HepG2 (cell line): Measurements from ENCODE around the gene CCDC197. TPM values are rescaled to one million over a fixed set of nuclear protein-coding genes. Genes with fewer than 3 reads are reported as not detected.

Experiments used
- ATAC-seq: fragments of 200-7000 bp; cut with Tn5 transposase; 3 replicates; pipeline ENCODE4 v1.9.1; 2020; ENCODE audit warnings: mild to moderate bottlenecking, moderate library complexity
- BruUV-seq: library from RNA; stranded (reverse); fragments of 400-500 nt; replicated peaks from 2 replicates; lab custom pipeline; 2021; lab: Mats Ljungman, UMichigan
- CTCF ChIA-PET: fragments of 300-600 bp; formaldehyde crosslinking; extraction: SDS; loops from one replicate; lab custom pipeline; 2021; ENCODE audit warnings: low total read pairs, inconsistent platforms, low intra/inter-chr PET ratio; lab: Yijun Ruan, JAX
- POLR2A ChIA-PET: fragments of 350-600 bp; sonication (Branson Sonifier 250); formaldehyde crosslinking; loops from one replicate; lab custom pipeline; 2020; ENCODE audit warnings: antibody characterized with exemption, inconsistent platforms; lab: Yijun Ruan, JAX
- DNase-seq: peaks from one replicate; pipeline ENCODE4 v3.0.0-alpha.2; 2015; ENCODE audit warnings: low spot score
- FAIRE-seq: peaks from 3 replicates; lab custom pipeline; 2011; peaks lifted over from hg19 to GRCh38; lab: Jason Lieb, UNC
- H2AFZ ChIP-seq: one replicate; pipeline ENCODE4 v1.6.1; 2011; ENCODE audit warnings: low read length, inconsistent platforms
- H3K27ac ChIP-seq: fragments of 300-600 bp; 3 replicates; pipeline ENCODE4 v1.8.0; 2011; ENCODE audit warnings: mixed run types, mild to moderate bottlenecking, mixed read lengths, low read length, inconsistent platforms; ENCODE audit not compliant: insufficient read depth; ENCODE audit errors: extremely low read length
- H3K27me3 ChIP-seq, 2 experiments: fragments of 200-600 bp in 1 of 2; 2 replicates in 1 of 2; 3 replicates in 1 of 2; pipeline versions ENCODE4 v1.6.0 to v1.8.0; 2011; ENCODE audit warnings: low read length in 2 of 2, mild to moderate bottlenecking in 2 of 2, moderate library complexity in 2 of 2, inconsistent platforms in 1 of 2; ENCODE audit not compliant: insufficient read depth in 2 of 2, control insufficient read depth in 1 of 2
- H3K36me3 ChIP-seq, 2 experiments: fragments of 200-600 bp in 1 of 2; replicated peaks in 1 of 2; 2 replicates in 1 of 2; 3 replicates in 1 of 2; pipeline versions ENCODE4 v1.5.1 to v1.8.0; 2011; ENCODE audit warnings: low read length in 2 of 2, inconsistent platforms in 1 of 2; ENCODE audit not compliant: insufficient read depth in 2 of 2, control insufficient read depth in 1 of 2
- H3K4me1 ChIP-seq: 2 replicates; pipeline ENCODE4 v1.5.1; 2012; ENCODE audit warnings: low read length, inconsistent platforms; ENCODE audit not compliant: insufficient read depth
- H3K4me2 ChIP-seq: 2 replicates; pipeline ENCODE4 v1.6.0; 2011; ENCODE audit warnings: low read depth, low read length, inconsistent platforms
- H3K4me3 ChIP-seq, 3 experiments: fragments of 200-600 bp in 1 of 3; sonication (generic), shearing (Covaris generic) in 1 of 3; replicated peaks in 1 of 3; 2 replicates each; pipeline ENCODE4 v1.5.1; 2011 to 2016; ENCODE audit warnings: low read length in 3 of 3, inconsistent platforms in 2 of 3, low read depth in 2 of 3, mild to moderate bottlenecking in 2 of 3, control low read depth in 1 of 3, mixed read lengths in 1 of 3; ENCODE audit not compliant: insufficient read depth in 1 of 3
- H3K79me2 ChIP-seq: one replicate; pipeline ENCODE4 v1.6.1; 2011; ENCODE audit warnings: low read length, inconsistent platforms; ENCODE audit not compliant: insufficient read depth
- H3K9ac ChIP-seq: 2 replicates; pipeline ENCODE4 v1.6.0; 2011; ENCODE audit warnings: mild to moderate bottlenecking, low read depth, low read length, inconsistent platforms; ENCODE audit not compliant: insufficient read depth
- H3K9me3 ChIP-seq: 2 replicates; pipeline ENCODE4 v1.5.1; 2012; ENCODE audit warnings: mild to moderate bottlenecking, low read length
- H4K20me1 ChIP-seq: 2 replicates; pipeline ENCODE4 v1.6.0; 2011; ENCODE audit warnings: inconsistent platforms, mild to moderate bottlenecking, low read length, moderate library complexity; ENCODE audit not compliant: insufficient read depth
- HNRNPL ChIP-seq: fragments of 200-400 bp; formaldehyde crosslinking; IDR thresholded peaks from 2 replicates; pipeline ENCODE4 v1.6.1; 2017; ENCODE audit warnings: mild to moderate bottlenecking, low read depth, low read length
- NR2F6 ChIP-seq, 2 experiments: IDR thresholded peaks; 2 replicates each; pipeline ENCODE4 v1.6.1; 2016; ENCODE audit warnings: antibody characterized with exemption in 1 of 2, mild to moderate bottlenecking in 1 of 2
- SP140L ChIP-seq: sonication (generic); formaldehyde crosslinking; IDR thresholded peaks from 2 replicates; pipeline ENCODE4 v1.4.0; 2020; ENCODE audit warnings: missing genetic modification reagents, borderline replicate concordance
- ZFP62 ChIP-seq: sonication (generic); formaldehyde crosslinking; IDR thresholded peaks from 2 replicates; pipeline ENCODE4 v1.4.0; 2020; ENCODE audit warnings: missing genetic modification reagents
- ZNF230 ChIP-seq: sonication (generic); formaldehyde crosslinking; IDR thresholded peaks from 2 replicates; pipeline ENCODE4 v1.4.0; 2020; ENCODE audit warnings: mild to moderate bottlenecking, missing genetic modification reagents
- ZNF431 ChIP-seq: sonication (generic); formaldehyde crosslinking; IDR thresholded peaks from 2 replicates; pipeline ENCODE4 v1.9.0; 2022; ENCODE audit warnings: missing genetic modification reagents, low read depth, mild to moderate bottlenecking, borderline replicate concordance
- ZNF441 ChIP-seq: sonication (generic); formaldehyde crosslinking; IDR thresholded peaks from 2 replicates; pipeline ENCODE4 v1.7.0; 2021; ENCODE audit warnings: missing genetic modification reagents, borderline replicate concordance
- WGBS: methylation state at CpG from one replicate; pipeline ENCODE4 v1.1.6; 2017; ENCODE audit warnings: low lambda C conversion rate; 5-methylcytosine and 5-hydroxymethylcytosine counted together
- in situ Hi-C: cut with HindIII; loops from 2 replicates; pipeline ENCODE4 v1.10.0; 2017; ENCODE audit warnings: low pct_unique_long_range_greater_than_20kb; ENCODE audit not compliant: extremely low pct_ligation_motif_present
- intact Hi-C: fragments of 100-400 bp; cut with micrococcal nuclease; formaldehyde crosslinking; loops from one replicate; pipeline ENCODE4 v1.10.0; 2022; ENCODE audit not compliant: unreplicated experiment
- polyA plus RNA-seq, 8 experiments: library from polyadenylated mRNA; depleted of rRNA in 3 of 8; stranded (reverse) in 7 of 8; unstranded in 1 of 8; fragments of >200 nt; fragmentation: Illumina TruSeq in 4 of 8; extraction: Trizol in 4 of 8; gene quantifications; 2 replicates each; pipeline versions ENCODE4 v1.2.1 to v1.2.3, GENCODE V29; 2011 to 2016; ENCODE audit warnings: low read depth in 4 of 8, missing spikeins in 1 of 8, mixed read lengths in 1 of 8; ENCODE audit not compliant: insufficient read depth in 1 of 8
- total RNA-seq, 5 experiments: library from RNA; depleted of rRNA; stranded (reverse); fragments of >200 nt; fragmentation: Illumina TruSeq; extraction: Trizol; gene quantifications; 2 replicates each; pipeline ENCODE4 v1.2.3, GENCODE V29; 2016; ENCODE audit warnings: low read depth in 1 of 5
- TF ChIP-seq, protein P1 (sequence below), 2 experiments: sonication (generic) in 1 of 2; formaldehyde crosslinking in 1 of 2; IDR thresholded peaks; 2 replicates each; pipeline versions ENCODE4 v1.4.0 to v1.6.1; 2018 to 2020; ENCODE audit warnings: missing genetic modification reagents in 2 of 2, borderline replicate concordance in 1 of 2, low read depth in 1 of 2, mild to moderate bottlenecking in 1 of 2, missing biosample characterization in 1 of 2
- TF ChIP-seq, protein P2 (sequence below): sonication (generic); formaldehyde crosslinking; IDR thresholded peaks from 2 replicates; pipeline ENCODE4 v1.4.0; 2020; ENCODE audit warnings: low read depth, mild to moderate bottlenecking, missing genetic modification reagents
- TF ChIP-seq, protein P3 (sequence below): sonication (generic); formaldehyde crosslinking; IDR thresholded peaks from 2 replicates; pipeline ENCODE4 v1.4.0; 2020; ENCODE audit warnings: missing genetic modification reagents
- TF ChIP-seq, protein P4 (sequence below): sonication (generic); formaldehyde crosslinking; IDR thresholded peaks from 2 replicates; pipeline ENCODE4 v1.9.0; 2022; ENCODE audit warnings: low read depth, missing genetic modification reagents

The CCDC197 gene
- total and polyA plus RNA-seq, 2 of the 13 experiments (the other 11 are each of a cell fraction or from before 2014, with no cell fraction given), result 0.11 to 0.13 TPM

DNA sequence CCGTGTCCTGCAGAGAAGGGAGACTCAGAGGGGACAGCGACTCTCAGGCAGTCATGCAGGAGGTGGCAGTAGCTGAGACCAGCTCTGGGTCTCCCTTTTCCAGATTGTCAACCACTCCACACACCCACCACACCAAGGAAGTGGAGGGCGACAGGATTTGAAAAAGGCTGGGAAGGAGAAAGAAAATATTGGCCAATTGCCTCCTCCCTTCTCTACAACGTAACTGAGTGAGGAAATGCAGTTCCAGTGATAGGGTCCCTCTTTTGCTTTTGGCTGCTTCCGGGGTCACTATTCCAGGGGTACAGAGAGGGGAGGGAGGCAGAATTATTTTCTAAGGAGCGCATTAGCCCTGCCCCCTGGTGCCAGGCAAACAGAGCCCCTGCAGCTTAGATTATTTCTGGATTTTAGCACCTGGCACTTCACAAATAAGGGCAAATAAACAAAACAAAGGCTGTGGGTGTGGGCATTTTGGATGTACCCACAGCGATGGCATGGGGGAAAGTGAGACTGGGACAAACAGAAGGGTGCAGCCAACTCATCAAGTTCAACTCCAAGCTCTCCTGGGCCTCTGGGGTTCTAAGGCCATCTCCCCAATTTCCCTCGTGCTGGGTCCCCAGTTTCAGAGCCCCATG is 41.1 kb upstream of the CCDC197 start (continued):
- TF ChIP-seq, protein P1, sequence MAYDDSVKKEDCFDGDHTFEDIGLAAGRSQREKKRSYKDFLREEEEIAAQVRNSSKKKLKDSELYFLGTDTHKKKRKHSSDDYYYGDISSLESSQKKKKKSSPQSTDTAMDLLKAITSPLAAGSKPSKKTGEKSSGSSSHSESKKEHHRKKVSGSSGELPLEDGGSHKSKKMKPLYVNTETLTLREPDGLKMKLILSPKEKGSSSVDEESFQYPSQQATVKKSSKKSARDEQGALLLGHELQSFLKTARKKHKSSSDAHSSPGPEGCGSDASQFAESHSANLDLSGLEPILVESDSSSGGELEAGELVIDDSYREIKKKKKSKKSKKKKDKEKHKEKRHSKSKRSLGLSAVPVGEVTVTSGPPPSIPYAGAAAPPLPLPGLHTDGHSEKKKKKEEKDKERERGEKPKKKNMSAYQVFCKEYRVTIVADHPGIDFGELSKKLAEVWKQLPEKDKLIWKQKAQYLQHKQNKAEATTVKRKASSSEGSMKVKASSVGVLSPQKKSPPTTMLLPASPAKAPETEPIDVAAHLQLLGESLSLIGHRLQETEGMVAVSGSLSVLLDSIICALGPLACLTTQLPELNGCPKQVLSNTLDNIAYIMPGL (CRISPR knock-in tag; IDR thresholded peaks at IDR 0.05; ENCODE audit: borderline replicate concordance in 1 of 2, low read depth in 1 of 2), result no peak
- no peak for TF ChIP-seq ZNF230 (CRISPR knock-in tag)
- no peak for TF ChIP-seq ZNF431
- no peak for TF ChIP-seq ZFP62

DNA sequence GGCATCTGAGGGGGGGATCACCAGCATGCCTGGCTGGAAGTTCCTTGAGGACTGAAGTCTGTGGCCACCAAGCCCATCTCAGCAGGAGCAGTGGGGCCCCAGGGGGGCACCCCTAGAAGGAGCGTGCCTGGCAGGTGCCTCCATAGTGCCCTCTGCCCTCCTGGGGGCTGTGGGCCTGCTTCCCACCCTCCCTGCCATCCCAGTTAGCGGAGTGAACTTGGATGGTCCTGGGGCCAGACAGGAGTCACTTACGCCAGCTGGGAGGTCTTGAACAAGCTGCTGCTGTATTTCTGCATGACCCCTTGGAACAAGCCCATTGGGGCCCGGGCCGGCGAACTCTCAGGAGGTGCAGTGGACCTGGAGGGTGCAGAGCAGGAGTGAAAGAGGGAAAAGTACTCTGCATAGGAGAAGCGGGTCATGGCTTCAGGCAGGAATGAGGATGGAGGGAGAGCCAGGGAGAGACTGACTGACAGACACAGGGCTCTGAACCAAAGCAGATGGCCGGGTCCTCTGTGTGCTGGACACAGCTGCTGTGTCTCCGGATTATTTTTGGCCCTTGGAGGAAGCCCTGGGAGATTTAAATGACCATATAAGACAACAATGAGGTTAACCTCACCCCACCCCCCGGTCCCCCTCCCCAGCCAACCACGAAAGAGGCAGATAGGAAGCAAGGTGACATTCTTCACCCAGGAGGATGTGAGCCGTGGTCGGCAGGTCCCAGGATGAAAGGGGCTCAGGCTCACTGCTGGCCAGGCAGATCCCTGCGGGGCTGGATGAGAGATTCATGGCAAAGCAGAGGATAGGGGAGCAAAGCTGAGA is 40.4 kb upstream of the CCDC197 start:
- ChIA-PET POLR2A (interaction anchor here (1.2 to 2.4 kb wide), 4 partner anchors 9 to 17 kb away, joined by 5 to 11 read pairs (median 8); no protein-coding TSS in a partner anchor), CTCF (no interaction called here)
- H3K36me3 ChIP-seq, result no peaks in the 10 kb centered on the region
- H3K27me3 ChIP-seq, result no peaks in the 10 kb centered on the region
- no peaks in the 10 kb centered on the region for H3K9me3 ChIP-seq
- peak overlapping the region; percentile 81 for H3K4me2 ChIP-seq
- no TSS peak for BruUV-seq
- intact Hi-C loops (loop anchor here (10.0 kb wide), 1 partner anchor 178 kb away; no protein-coding TSS in a partner anchor), in situ Hi-C loops (no loop called here)
- H4K20me1 ChIP-seq, result no peaks in the 10 kb centered on the region
- TF ChIP-seq SP140L (CRISPR knock-in tag) (no peak), HNRNPL (peak; percentile 77; the same call in 1 of the 2 replicates), NR2F6 (IDR thresholded peaks at IDR 0.05) (0 out of 2 replicates have a peak, but pooled peaks have one; percentile 20), NR2F6 (CRISPR knock-in tag; IDR thresholded peaks at IDR 0.05) (no peak), ZNF441 (0 out of 2 replicates have a peak, but pooled peaks have one; percentile 29)
- TF ChIP-seq, protein P2, sequence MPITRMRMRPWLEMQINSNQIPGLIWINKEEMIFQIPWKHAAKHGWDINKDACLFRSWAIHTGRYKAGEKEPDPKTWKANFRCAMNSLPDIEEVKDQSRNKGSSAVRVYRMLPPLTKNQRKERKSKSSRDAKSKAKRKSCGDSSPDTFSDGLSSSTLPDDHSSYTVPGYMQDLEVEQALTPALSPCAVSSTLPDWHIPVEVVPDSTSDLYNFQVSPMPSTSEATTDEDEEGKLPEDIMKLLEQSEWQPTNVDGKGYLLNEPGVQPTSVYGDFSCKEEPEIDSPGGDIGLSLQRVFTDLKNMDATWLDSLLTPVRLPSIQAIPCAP (CRISPR knock-in tag), result no peak
- TF ChIP-seq, protein P3, sequence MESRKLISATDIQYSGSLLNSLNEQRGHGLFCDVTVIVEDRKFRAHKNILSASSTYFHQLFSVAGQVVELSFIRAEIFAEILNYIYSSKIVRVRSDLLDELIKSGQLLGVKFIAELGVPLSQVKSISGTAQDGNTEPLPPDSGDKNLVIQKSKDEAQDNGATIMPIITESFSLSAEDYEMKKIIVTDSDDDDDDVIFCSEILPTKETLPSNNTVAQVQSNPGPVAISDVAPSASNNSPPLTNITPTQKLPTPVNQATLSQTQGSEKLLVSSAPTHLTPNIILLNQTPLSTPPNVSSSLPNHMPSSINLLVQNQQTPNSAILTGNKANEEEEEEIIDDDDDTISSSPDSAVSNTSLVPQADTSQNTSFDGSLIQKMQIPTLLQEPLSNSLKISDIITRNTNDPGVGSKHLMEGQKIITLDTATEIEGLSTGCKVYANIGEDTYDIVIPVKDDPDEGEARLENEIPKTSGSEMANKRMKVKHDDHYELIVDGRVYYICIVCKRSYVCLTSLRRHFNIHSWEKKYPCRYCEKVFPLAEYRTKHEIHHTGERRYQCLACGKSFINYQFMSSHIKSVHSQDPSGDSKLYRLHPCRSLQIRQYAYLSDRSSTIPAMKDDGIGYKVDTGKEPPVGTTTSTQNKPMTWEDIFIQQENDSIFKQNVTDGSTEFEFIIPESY (CRISPR knock-in tag), result peak; percentile 86; the same call in 1 of the 2 replicates
- TF ChIP-seq, protein P4, sequence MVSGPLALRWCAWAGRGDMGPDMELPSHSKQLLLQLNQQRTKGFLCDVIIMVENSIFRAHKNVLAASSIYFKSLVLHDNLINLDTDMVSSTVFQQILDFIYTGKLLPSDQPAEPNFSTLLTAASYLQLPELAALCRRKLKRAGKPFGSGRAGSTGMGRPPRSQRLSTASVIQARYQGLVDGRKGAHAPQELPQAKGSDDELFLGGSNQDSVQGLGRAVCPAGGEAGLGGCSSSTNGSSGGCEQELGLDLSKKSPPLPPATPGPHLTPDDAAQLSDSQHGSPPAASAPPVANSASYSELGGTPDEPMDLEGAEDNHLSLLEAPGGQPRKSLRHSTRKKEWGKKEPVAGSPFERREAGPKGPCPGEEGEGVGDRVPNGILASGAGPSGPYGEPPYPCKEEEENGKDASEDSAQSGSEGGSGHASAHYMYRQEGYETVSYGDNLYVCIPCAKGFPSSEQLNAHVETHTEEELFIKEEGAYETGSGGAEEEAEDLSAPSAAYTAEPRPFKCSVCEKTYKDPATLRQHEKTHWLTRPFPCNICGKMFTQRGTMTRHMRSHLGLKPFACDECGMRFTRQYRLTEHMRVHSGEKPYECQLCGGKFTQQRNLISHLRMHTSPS (CRISPR knock-in tag), result 0 out of 2 replicates have a peak, but pooled peaks have one; percentile 45
- ATAC-seq (no peak), DNase-seq (no peak), FAIRE-seq (no peak)
- 11% methylated on average over 11 of the region's 14 CpGs for WGBS
- H3K4me3 ChIP-seq, result peak overlapping the region in 2 of 3 experiments; percentile 18 to 63; a peak in 4 of 6 replicates
- H3K79me2 ChIP-seq, result no peaks in the 10 kb centered on the region
- peak overlapping the region; percentile 55 for H3K9ac ChIP-seq
- H3K4me1 ChIP-seq, result peaks cover 91% of the 10 kb centered on the region
- H3K27ac ChIP-seq, result no peak overlapping the region
- H2AFZ ChIP-seq, result no peak overlapping the region
